GM12878 (cell line): Measurements from ENCODE around the gene IFNAR2.

Source experiments
- EP300 ChIP-seq, 2 experiments: fragments of 150-350 bp in 1 of 2; IDR thresholded peaks; 2 replicates each; pipeline ENCODE4 v1.6.1; 2011 to 2012; ENCODE audit warnings: low read depth in 2 of 2, low read length in 2 of 2, borderline replicate concordance in 1 of 2, improper control_type of control experiment in 1 of 2, inconsistent platforms in 1 of 2; ENCODE audit not compliant: control insufficient read depth in 1 of 2
- FOS ChIP-seq: IDR thresholded peaks from 3 replicates; pipeline ENCODE4 v1.6.1; 2011; ENCODE audit warnings: borderline replicate concordance; ENCODE audit not compliant: insufficient read length; ENCODE audit errors: extremely low read depth
- POLR2A ChIP-seq: IDR thresholded peaks from 2 replicates; pipeline ENCODE4 v1.6.1; 2011; ENCODE audit warnings: low read depth, mild to moderate bottlenecking, low read length
- ZNF207 ChIP-seq: fragments of 450-650 bp; IDR thresholded peaks from 2 replicates; pipeline ENCODE4 v1.6.1; 2014; ENCODE audit warnings: antibody characterized with exemption, mild to moderate bottlenecking, borderline replicate concordance
- TF ChIP-seq, protein P1 (sequence below): IDR thresholded peaks from 2 replicates; pipeline ENCODE4 v1.6.1; 2011; ENCODE audit warnings: low read depth, low read length, improper control_type of control experiment, borderline replicate concordance
- TF ChIP-seq, protein P2 (sequence below): IDR thresholded peaks from 2 replicates; pipeline ENCODE4 v1.6.1; 2011; ENCODE audit warnings: low read depth, mild to moderate bottlenecking, low read length, moderate library complexity, borderline replicate concordance; ENCODE audit errors: extremely low read depth

DNA sequence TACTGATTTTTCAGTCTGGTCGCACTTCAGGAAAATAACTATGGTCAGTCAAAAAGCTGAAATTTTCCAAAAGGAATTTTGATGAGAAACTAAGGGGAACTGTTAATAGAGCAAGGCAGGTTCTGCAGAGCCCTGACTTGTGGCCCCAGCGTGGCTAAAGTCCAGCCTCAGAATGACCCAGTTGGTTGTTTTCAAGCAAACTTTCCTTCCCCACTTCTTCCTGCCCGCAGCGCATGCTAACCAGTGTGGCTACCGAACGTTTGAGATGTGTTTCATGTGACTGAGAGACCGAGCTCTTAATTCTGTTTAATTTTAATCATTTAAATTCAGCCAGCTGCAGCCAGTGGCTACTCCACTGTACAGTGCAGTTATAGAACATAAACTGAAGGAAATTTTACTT lies 30.3 kb downstream of the IFNAR2 start:
- TF ChIP-seq ZNF207 (no peak), POLR2A (no peak), FOS (no peak), EP300 (IDR thresholded peaks at IDR 0.05; ENCODE audit: borderline replicate concordance in 1 of 2, control insufficient read depth in 1 of 2, low read depth in 2 of 2, low read length in 2 of 2) (no peak)
- TF ChIP-seq, protein P1, sequence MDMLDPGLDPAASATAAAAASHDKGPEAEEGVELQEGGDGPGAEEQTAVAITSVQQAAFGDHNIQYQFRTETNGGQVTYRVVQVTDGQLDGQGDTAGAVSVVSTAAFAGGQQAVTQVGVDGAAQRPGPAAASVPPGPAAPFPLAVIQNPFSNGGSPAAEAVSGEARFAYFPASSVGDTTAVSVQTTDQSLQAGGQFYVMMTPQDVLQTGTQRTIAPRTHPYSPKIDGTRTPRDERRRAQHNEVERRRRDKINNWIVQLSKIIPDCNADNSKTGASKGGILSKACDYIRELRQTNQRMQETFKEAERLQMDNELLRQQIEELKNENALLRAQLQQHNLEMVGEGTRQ, result no peak
- TF ChIP-seq, protein P2, sequence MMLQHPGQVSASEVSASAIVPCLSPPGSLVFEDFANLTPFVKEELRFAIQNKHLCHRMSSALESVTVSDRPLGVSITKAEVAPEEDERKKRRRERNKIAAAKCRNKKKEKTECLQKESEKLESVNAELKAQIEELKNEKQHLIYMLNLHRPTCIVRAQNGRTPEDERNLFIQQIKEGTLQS, result no peak
